Activated T-helper 1 cell treated with anti-CD3 and anti-CD28 coated beads, Interleukin-12 subunit alpha, Interleukin-12 subunit beta, Interleukin-2, Interleukin-4 antibody, amounts not matched to agents 30 ng/mL and 10 ng/mL and 1 ng/mL, durations not matched to agents 14 hours and 24 hours and 36 hours (primary cell): ENCODE data around the gene TUBB6. TPM values are rescaled to one million over a fixed set of nuclear protein-coding genes. Genes with fewer than 3 reads are reported as not detected.

Experiments
- DNase-seq: peaks from one replicate; pipeline ENCODE4 v3.0.0; 2021; ENCODE audit warnings: low spot score
- H3K27ac Mint-ChIP-seq: one replicate; pipeline ENCODE4 v1.8.0; 2021; ENCODE audit warnings: mild to moderate bottlenecking, mixed read lengths
- H3K27me3 Mint-ChIP-seq: one replicate; pipeline ENCODE4 v1.8.0; 2022; ENCODE audit warnings: mild to moderate bottlenecking, moderate library complexity, mixed read lengths; ENCODE audit not compliant: insufficient read depth
- H3K36me3 Mint-ChIP-seq: one replicate; pipeline ENCODE4 v1.8.0; 2021; ENCODE audit warnings: low read depth, mixed read lengths
- H3K4me1 Mint-ChIP-seq: one replicate; pipeline ENCODE4 v1.8.0; 2021; ENCODE audit warnings: low read depth, mixed read lengths
- H3K4me3 Mint-ChIP-seq: one replicate; pipeline ENCODE4 v1.8.0; 2021; ENCODE audit warnings: mild to moderate bottlenecking, moderate library complexity, mixed read lengths
- H3K9me3 Mint-ChIP-seq: one replicate; pipeline ENCODE4 v1.8.0; 2021; ENCODE audit warnings: mixed read lengths
- intact Hi-C: fragments of 100-400 bp; cut with micrococcal nuclease; formaldehyde crosslinking; loops from one replicate; pipeline ENCODE4 v1.15.1; 2024
- total RNA-seq: library from RNA; stranded (reverse); gene quantifications from 2 replicates; pipeline ENCODE4 v1.2.3, GENCODE V29; 2022

TUBB6 gene
- 29.0 and 32.1 TPM in 2 replicates for total RNA-seq

GRCh38 chr18:12307701-12308385 is at the start of gene TUBB6:
Gene TUBB6, plus strand, starts transcription at chr18:12308241. Its CDS starts 52 bp downstream, at chr18:12308293.
- peak within 1 kb of the TSS; percentile 87 for H3K4me3 Mint-ChIP-seq
- peaks cover 7% of the 10 kb centered on the region for H3K9me3 Mint-ChIP-seq
- H3K36me3 Mint-ChIP-seq, result peaks cover 17% of the 10 kb centered on the region
- H3K27ac Mint-ChIP-seq, result peak within 1 kb of the TSS; percentile 78
- peaks cover 19% of the 10 kb centered on the region for H3K4me1 Mint-ChIP-seq
- intact Hi-C loops, result loop anchor here (2.0 to 5.0 kb wide), 5 partner anchors 21 to 457 kb away; partner anchors contain the start of genes AFG3L2, CHMP1B, IMPA2 and MPPE1
- DNase-seq, result peak; percentile 41
- peaks cover 32% of the 10 kb centered on the region for H3K27me3 Mint-ChIP-seq

- DNase-seq, result no peak
- Mint-ChIP-seq H3K9me3 (no peaks in the 10 kb centered on the region), H3K4me3 (no peak overlapping the region), H3K27ac (no peak overlapping the region), H3K4me1 (no peaks in the 10 kb centered on the region), H3K36me3 (no peaks in the 10 kb centered on the region), H3K27me3 (peaks cover 32% of the 10 kb centered on the region)
- intact Hi-C loops, result no loop called here
Measured at GRCh38 chr18:12258719-12259705, 49.0 kb upstream of the TUBB6 start.

- no peak for DNase-seq
- Mint-ChIP-seq H3K9me3 (no peaks in the 10 kb centered on the region), H3K27me3 (peaks cover 12% of the 10 kb centered on the region), H3K27ac (no peak overlapping the region), H3K4me1 (no peaks in the 10 kb centered on the region), H3K36me3 (no peaks in the 10 kb centered on the region), H3K4me3 (no peak overlapping the region)
- intact Hi-C loops, result no loop called here
Measured at GRCh38 chr18:12262748-12263147, 45.3 kb upstream of the TUBB6 start.

GRCh38 chr18:12264864-12265263 is 43.2 kb upstream of the TUBB6 start:
- no peaks in the 10 kb centered on the region for H3K9me3 Mint-ChIP-seq
- no peak overlapping the region for H3K4me3 Mint-ChIP-seq
- no peak overlapping the region for H3K27ac Mint-ChIP-seq
- intact Hi-C loops, result no loop called here
- no peak for DNase-seq
- peaks cover 12% of the 10 kb centered on the region for H3K27me3 Mint-ChIP-seq
- H3K4me1 Mint-ChIP-seq, result no peaks in the 10 kb centered on the region
- no peaks in the 10 kb centered on the region for H3K36me3 Mint-ChIP-seq

GRCh38 chr18:12271376-12272235 is 36.4 kb upstream of the TUBB6 start:
- DNase-seq, result peak; percentile 39
- H3K9me3 Mint-ChIP-seq, result no peaks in the 10 kb centered on the region
- H3K36me3 Mint-ChIP-seq, result no peaks in the 10 kb centered on the region
- intact Hi-C loops, result loop anchor here (2.0 kb wide), 1 partner anchor 387 kb away; the partner anchor contains the start of gene SPIRE1
- peak overlapping the region; percentile 45 for H3K4me3 Mint-ChIP-seq
- H3K27ac Mint-ChIP-seq, result no peak overlapping the region
- peaks cover 7% of the 10 kb centered on the region for H3K27me3 Mint-ChIP-seq
- H3K4me1 Mint-ChIP-seq, result no peaks in the 10 kb centered on the region

GRCh38 chr18:12274793-12275192 is 33.2 kb upstream of the TUBB6 start:
- Mint-ChIP-seq H3K27me3 (peaks cover 5% of the 10 kb centered on the region), H3K4me3 (no peak overlapping the region), H3K4me1 (no peaks in the 10 kb centered on the region), H3K27ac (no peak overlapping the region), H3K36me3 (no peaks in the 10 kb centered on the region), H3K9me3 (no peaks in the 10 kb centered on the region)
- DNase-seq, result no peak
- intact Hi-C loops, result no loop called here

- Mint-ChIP-seq H3K4me1 (no peaks in the 10 kb centered on the region), H3K36me3 (no peaks in the 10 kb centered on the region), H3K27me3 (peaks cover 4% of the 10 kb centered on the region), H3K9me3 (no peaks in the 10 kb centered on the region), H3K27ac (no peak overlapping the region), H3K4me3 (no peak overlapping the region)
- no peak for DNase-seq
- intact Hi-C loops, result no loop called here
Measured at GRCh38 chr18:12276736-12277554, 31.1 kb upstream of the TUBB6 start.

GRCh38 chr18:12278215-12278671 is 29.8 kb upstream of the TUBB6 start:
- intact Hi-C loops, result no loop called here
- DNase-seq, result no peak

GRCh38 chr18:12278741-12279682 is 29.0 kb upstream of the TUBB6 start:
- Mint-ChIP-seq H3K36me3 (no peaks in the 10 kb centered on the region), H3K27ac (no peak overlapping the region), H3K4me3 (no peak overlapping the region), H3K27me3 (peaks cover 6% of the 10 kb centered on the region), H3K9me3 (no peaks in the 10 kb centered on the region), H3K4me1 (no peaks in the 10 kb centered on the region)
- DNase-seq, result no peak
- intact Hi-C loops, result no loop called here

More at GRCh38 chr18:12278215-12278671, 29.8 kb upstream of the TUBB6 start:
- no peak overlapping the region for H3K4me3 Mint-ChIP-seq
- no peaks in the 10 kb centered on the region for H3K4me1 Mint-ChIP-seq
- H3K9me3 Mint-ChIP-seq, result no peaks in the 10 kb centered on the region
- peaks cover 4% of the 10 kb centered on the region for H3K27me3 Mint-ChIP-seq
- H3K27ac Mint-ChIP-seq, result no peak overlapping the region
- H3K36me3 Mint-ChIP-seq, result no peaks in the 10 kb centered on the region

GRCh38 chr18:12279781-12280531 is 28.1 kb upstream of the TUBB6 start:
- Mint-ChIP-seq H3K27ac (no peak overlapping the region), H3K27me3 (peaks cover 12% of the 10 kb centered on the region)

More at GRCh38 chr18:12279781-12280531, 28.1 kb upstream of the TUBB6 start:
- Mint-ChIP-seq H3K36me3 (no peaks in the 10 kb centered on the region), H3K4me3 (no peak overlapping the region), H3K9me3 (no peaks in the 10 kb centered on the region), H3K4me1 (no peaks in the 10 kb centered on the region)
- no peak for DNase-seq
- intact Hi-C loops, result no loop called here
